GM21825 (cell line): ENCODE measurements around the gene FLRT1.

ENCODE experiments used
- ATAC-seq: cut with Tn5 transposase; IDR thresholded peaks from one replicate; pipeline ENCODE4 v1.9.1; 2021; ENCODE audit warnings: mild to moderate bottlenecking, moderate library complexity; ENCODE audit not compliant: unreplicated experiment

FLRT1 gene

GRCh38 chr11:64005691-64006090 is 30.0 kb upstream of the FLRT1 start:
- ATAC-seq: no peak

GRCh38 chr11:64006398-64006797 is 29.3 kb upstream of the FLRT1 start:
- no peak for ATAC-seq

GRCh38 chr11:64007160-64007628 is 28.5 kb upstream of the FLRT1 start:
- ATAC-seq: no peak

- ATAC-seq: no peak
Observed at GRCh38 chr11:64007629-64008282, 28.0 kb upstream of the FLRT1 start.

GRCh38 chr11:64008283-64008913 is 27.3 kb upstream of the FLRT1 start:
- ATAC-seq: no peak

GRCh38 chr11:64008914-64009633 is 26.7 kb upstream of the FLRT1 start:
- no peak for ATAC-seq

GRCh38 chr11:64009710-64010109 is 26.0 kb upstream of the FLRT1 start:
- ATAC-seq: no peak

- ATAC-seq: no peak
Observed at GRCh38 chr11:64010783-64011182, 24.9 kb upstream of the FLRT1 start.

GRCh38 chr11:64011371-64011770 is 24.4 kb upstream of the FLRT1 start:
- ATAC-seq: no peak

GRCh38 chr11:64013141-64013896 is 22.4 kb upstream of the FLRT1 start:
- no peak for ATAC-seq

GRCh38 chr11:64014356-64014755 is 21.4 kb upstream of the FLRT1 start:
- ATAC-seq: no peak

GRCh38 chr11:64015510-64015909 is 20.2 kb upstream of the FLRT1 start:
- ATAC-seq: no peak

GRCh38 chr11:64015935-64016845 is 19.5 kb upstream of the FLRT1 start:
- ATAC-seq: no peak

GRCh38 chr11:64017945-64018224 is 17.8 kb upstream of the FLRT1 start:
- ATAC-seq: no peak

GRCh38 chr11:64018310-64018709 is 17.4 kb upstream of the FLRT1 start:
- ATAC-seq: no peak

- no peak for ATAC-seq
Observed at GRCh38 chr11:64019106-64020037, 16.4 kb upstream of the FLRT1 start.

- ATAC-seq: no peak
Observed at GRCh38 chr11:64020976-64021756, 14.6 kb upstream of the FLRT1 start.

GRCh38 chr11:64021757-64022093 is 14.0 kb upstream of the FLRT1 start:
- no peak for ATAC-seq
